Ishikawa (cell line): Measurements from ENCODE around the gene SMC1B.

Experiments
- CEBPB ChIP-seq: IDR thresholded peaks from 2 replicates; pipeline ENCODE4 v1.6.1; 2012
- CREB1 ChIP-seq: IDR thresholded peaks from 2 replicates; pipeline ENCODE4 v1.6.1; 2012; ENCODE audit warnings: low read depth
- EGR1 ChIP-seq: IDR thresholded peaks from 2 replicates; pipeline ENCODE4 v1.6.1; 2012
- EP300 ChIP-seq: IDR thresholded peaks from 2 replicates; pipeline ENCODE4 v1.6.1; 2012; ENCODE audit warnings: borderline replicate concordance
- FOXM1 ChIP-seq: IDR thresholded peaks from 2 replicates; pipeline ENCODE4 v1.6.1; 2012; ENCODE audit warnings: low read depth, borderline replicate concordance
- NFIC ChIP-seq: IDR thresholded peaks from 2 replicates; pipeline ENCODE4 v1.6.1; 2012
- RAD21 ChIP-seq: IDR thresholded peaks from 2 replicates; pipeline ENCODE4 v1.6.1; 2012; ENCODE audit warnings: low read depth
- REST ChIP-seq: IDR thresholded peaks from 2 replicates; pipeline ENCODE4 v1.6.1; 2012; ENCODE audit warnings: low read depth, mild to moderate bottlenecking
- TAF1 ChIP-seq: IDR thresholded peaks from 2 replicates; pipeline ENCODE4 v1.6.1; 2012; ENCODE audit warnings: low read depth, mild to moderate bottlenecking
- TCF12 ChIP-seq: IDR thresholded peaks from 2 replicates; pipeline ENCODE4 v1.6.1; 2012; ENCODE audit warnings: low read depth
- TEAD4 ChIP-seq: IDR thresholded peaks from 2 replicates; pipeline ENCODE4 v1.6.1; 2012
- YY1 ChIP-seq: IDR thresholded peaks from 2 replicates; pipeline ENCODE4 v1.6.1; 2012; ENCODE audit warnings: low read depth
- ZBTB7A ChIP-seq: IDR thresholded peaks from 2 replicates; pipeline ENCODE4 v1.6.1; 2012; ENCODE audit warnings: low read depth
- TF ChIP-seq, protein P1 (sequence below): IDR thresholded peaks from 2 replicates; pipeline ENCODE4 v1.6.1; 2012
- TF ChIP-seq, protein P2 (sequence below): IDR thresholded peaks from 2 replicates; pipeline ENCODE4 v1.6.1; 2012

The SMC1B gene

DNA sequence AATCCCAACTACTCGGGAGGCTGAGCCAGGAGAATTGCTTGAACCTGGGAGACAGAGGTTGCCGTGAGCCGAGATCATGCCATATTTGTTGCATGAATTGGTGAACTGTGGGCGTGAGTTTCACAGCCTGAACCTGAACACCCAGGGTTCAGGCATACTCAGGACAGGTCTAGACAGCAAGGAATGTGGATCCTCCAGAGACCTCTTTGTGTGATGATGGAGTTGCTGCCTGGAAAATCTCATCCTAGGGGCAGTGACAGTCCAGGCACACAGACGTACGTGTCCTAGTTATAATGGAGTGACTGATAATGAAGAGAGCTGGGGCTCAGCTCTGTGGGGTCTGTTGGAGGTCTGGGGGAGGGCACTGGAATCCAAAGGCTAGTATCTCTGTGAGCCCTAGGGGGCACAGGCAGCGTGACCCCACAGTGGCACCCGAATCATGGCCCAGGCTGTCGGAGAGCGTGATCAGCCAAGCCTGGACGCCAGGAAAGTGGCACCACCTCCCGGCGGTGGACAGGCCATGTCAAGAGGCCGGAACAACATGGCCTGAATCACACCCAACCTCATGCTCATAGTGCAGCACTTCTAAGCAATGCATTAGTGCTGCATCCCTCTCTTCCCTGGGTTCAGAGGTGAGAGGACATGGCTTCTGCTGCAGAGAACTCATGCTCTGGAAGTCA lies 31.8 kb upstream of the SMC1B start:
- no peak for TF ChIP-seq CREB1

GRCh38 chr22:45444168-45444567 lies 30.8 kb upstream of the SMC1B start:
- TF ChIP-seq REST (no peak), NFIC (no peak), TAF1 (no peak), CREB1 (no peak), ZBTB7A (no peak), FOXM1 (no peak), EGR1 (no peak)
- TF ChIP-seq, protein P1, sequence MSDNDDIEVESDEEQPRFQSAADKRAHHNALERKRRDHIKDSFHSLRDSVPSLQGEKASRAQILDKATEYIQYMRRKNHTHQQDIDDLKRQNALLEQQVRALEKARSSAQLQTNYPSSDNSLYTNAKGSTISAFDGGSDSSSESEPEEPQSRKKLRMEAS = no peak
- TF ChIP-seq, protein P2, sequence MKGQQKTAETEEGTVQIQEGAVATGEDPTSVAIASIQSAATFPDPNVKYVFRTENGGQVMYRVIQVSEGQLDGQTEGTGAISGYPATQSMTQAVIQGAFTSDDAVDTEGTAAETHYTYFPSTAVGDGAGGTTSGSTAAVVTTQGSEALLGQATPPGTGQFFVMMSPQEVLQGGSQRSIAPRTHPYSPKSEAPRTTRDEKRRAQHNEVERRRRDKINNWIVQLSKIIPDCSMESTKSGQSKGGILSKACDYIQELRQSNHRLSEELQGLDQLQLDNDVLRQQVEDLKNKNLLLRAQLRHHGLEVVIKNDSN = no peak

- TF ChIP-seq, protein P2 = no peak
- TF ChIP-seq TEAD4 = no peak
- no peak for TF ChIP-seq FOXM1
- TF ChIP-seq TAF1 = no peak
- no peak for TF ChIP-seq EP300
- no peak for TF ChIP-seq EGR1
- no peak for TF ChIP-seq NFIC
- no peak for TF ChIP-seq ZBTB7A
- TF ChIP-seq RAD21 = no peak
Measured at GRCh38 chr22:45442116-45442515, 28.7 kb upstream of the SMC1B start.

DNA sequence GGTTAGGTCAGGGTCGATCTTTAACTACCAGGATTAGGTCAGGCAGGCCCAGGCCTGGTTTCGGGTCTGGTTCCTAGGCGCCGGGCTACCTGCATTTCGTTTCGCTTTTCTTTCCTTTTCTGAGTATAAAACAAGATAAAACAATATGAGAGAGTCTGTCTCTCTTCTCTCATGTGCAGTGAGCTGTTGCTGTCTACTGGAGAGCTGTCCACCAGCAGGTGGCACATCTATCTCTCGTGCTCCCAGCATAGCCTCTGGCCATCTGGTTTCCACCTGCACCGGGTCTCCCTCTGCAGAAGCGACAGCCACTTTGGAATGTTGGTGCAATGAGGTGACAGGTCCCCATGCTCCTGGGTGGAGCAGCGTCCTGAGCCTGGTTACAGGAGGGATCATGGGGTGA lies 27.7 kb upstream of the SMC1B start:
- TF ChIP-seq FOXM1 (no peak), CREB1 (no peak), EGR1 (no peak), NFIC (no peak), TAF1 (no peak), ZBTB7A (no peak), RAD21 (peak; percentile 89), EP300 (no peak), TEAD4 (peak; percentile 23; the same call in 1 of the 2 replicates), REST (peak; percentile 16; the same call in 1 of the 2 replicates), CEBPB (no peak), TCF12 (peak; percentile 46; the same call in 1 of the 2 replicates)
- TF ChIP-seq, protein P1 = peak; percentile 70
- TF ChIP-seq, protein P2 = no peak

DNA sequence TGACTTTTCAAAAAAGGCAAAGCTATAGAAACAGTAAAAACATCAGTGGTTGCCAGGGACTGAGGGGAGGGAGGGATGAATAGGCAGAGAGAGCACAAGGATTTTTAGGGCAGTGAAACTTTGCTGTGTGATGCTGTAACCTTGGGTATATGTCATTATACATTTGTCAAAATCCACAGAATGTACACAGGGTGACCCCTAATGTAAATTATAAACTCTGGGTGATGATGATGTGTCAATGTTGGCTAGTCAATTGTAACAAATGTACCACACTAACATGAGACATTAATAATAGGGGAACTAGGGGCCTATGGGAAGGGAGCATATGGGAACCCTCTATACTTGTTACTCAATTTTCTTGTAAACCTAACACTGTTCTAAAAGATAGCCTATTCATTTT lies 24.9 kb upstream of the SMC1B start:
- TF ChIP-seq, protein P2 = no peak
- no peak for TF ChIP-seq FOXM1
- no peak for TF ChIP-seq YY1
- no peak for TF ChIP-seq RAD21
- no peak for TF ChIP-seq NFIC
- TF ChIP-seq ZBTB7A = no peak
- TF ChIP-seq EP300 = no peak
- TF ChIP-seq TCF12 = no peak
- TF ChIP-seq TEAD4 = no peak
- TF ChIP-seq, protein P1 = no peak
- TF ChIP-seq EGR1 = no peak
